GM21367 (cell line): ENCODE measurements around the gene MACF1.
"Not testable (repeated sequence)": the region's sequence is repeated elsewhere in the genome, so short reads cannot be mapped to it uniquely, and the experiment has no call there.

ENCODE experiments used
- ATAC-seq: cut with Tn5 transposase; IDR thresholded peaks from one replicate; pipeline ENCODE4 v1.9.1; 2021; ENCODE audit not compliant: unreplicated experiment

Gene MACF1

GRCh38 chr1:39204441-39205081 is at the start of gene MACF1:
Gene MACF1 (plus strand): TSS chr1:39204695. CDS start chr1:39205023, 328 bp downstream.
- no peak for ATAC-seq

GRCh38 chr1:39157304-39157703 is 47.2 kb upstream of the MACF1 start:
- ATAC-seq: no peak

GRCh38 chr1:39158327-39159086 is 46.0 kb upstream of the MACF1 start:
- ATAC-seq: no peak

DNA sequence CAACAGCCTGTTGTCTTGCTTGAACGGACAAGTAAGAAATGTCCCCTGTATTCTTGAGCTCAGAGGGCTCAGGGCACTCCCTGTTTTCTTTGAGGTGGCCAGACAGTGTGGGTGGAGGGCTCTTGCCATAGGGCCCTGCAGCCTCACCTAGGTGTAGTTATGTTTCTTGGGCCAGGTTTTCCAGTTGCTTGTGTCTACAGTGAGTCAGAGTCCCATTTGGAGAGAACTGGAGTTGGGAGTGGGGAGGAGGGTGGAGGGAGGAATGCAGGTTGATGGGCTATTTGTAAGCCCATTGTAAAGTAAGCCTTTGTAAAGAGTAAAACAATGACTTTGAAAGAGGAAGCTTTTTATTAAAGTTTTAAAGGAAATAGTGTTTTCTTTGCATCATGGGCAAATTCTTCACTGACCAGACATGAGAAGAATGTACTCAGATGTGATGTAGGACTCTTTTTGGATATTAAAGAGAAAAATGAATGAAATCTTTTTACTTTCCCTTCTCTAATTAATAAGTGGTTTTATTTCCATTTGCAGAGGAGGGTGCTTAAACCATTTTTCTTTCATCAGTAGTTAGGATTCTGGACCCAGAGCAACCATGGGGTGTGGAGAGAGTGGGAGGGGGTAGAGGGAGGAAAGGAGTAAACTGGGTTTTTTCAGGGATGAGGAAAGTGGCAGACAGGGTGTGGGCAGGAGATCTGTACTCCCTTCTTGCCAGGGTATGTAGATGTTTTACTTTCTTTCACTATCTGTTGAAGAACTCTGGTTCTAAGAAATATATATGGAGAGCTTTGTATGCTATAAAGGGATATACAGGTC is 45.1 kb upstream of the MACF1 start:
- no peak for ATAC-seq

DNA sequence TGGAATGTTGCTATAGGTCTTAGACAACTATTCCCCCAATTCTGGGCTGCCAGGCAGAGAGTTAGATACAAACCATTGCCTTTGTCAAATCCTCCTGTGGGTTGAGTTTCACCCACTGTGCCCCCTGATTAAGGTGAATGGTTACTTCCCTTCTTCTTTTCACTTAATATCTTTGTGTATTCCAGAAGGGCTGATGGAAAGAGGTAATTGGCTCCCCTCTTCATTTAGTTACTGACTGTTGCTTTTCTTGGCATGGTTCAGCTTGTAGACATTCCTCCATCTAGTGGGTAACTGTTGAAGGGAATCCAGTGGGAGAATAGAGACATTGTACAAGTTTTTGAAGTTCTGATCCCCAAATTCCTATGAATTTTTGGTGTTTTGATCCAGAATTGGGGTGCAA is 43.8 kb upstream of the MACF1 start:
- no peak for ATAC-seq

- not testable (repeated sequence) for ATAC-seq
Observed at GRCh38 chr1:39161811-39162210, 42.7 kb upstream of the MACF1 start.

GRCh38 chr1:39163469-39163868 is 41.0 kb upstream of the MACF1 start:
- ATAC-seq: no peak

- ATAC-seq: no peak
Observed at GRCh38 chr1:39164256-39164655, 40.2 kb upstream of the MACF1 start.

DNA sequence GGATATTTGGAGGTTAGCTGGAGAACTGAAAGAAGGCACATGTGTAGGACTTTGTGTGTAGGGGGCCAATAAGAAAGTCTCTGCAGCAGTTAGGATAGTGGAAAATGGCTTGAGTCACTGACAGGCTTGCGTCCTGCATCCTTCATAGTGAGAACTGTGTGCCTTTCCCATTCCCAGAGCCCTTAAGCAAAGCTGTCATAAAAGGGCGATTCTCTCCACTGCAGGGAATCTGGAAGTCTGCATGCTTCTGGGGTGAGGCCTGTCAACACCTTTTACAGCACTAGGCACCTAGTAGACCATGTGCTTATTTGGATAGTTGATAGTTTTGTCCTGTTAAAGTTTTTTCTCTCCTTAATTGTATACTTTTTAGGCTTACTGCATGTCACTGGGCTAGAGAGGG is 39.4 kb upstream of the MACF1 start:
- no peak for ATAC-seq

GRCh38 chr1:39165488-39165887 is 39.0 kb upstream of the MACF1 start:
- no peak for ATAC-seq

DNA sequence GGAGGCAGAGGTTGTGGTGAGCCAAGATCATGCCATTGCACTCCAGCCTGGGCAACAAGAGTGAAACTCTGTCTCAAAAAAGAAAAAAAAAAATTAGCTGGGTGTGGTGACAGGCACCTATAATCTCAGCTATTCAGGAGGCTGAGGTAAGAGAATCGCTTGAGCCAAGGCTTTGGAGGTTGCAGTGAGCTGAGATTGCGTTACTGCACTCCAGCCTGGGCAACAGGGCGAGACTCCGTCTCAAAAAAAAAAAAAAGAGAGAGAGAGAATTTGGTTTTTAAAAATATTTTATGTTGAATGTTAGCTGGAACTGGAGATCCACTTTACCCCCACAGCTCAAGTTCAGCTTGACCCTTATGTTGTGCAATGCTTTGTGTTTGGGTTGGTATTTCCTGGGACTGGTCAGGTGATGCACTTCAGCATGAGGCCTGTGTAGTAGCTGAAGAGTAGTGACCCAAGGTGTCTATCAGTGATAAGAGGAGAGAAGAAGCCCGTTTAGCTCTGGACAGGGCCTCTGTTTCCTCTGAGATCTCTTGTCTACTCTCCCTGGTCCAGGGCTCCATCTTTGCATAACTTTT is 36.8 kb upstream of the MACF1 start:
- ATAC-seq: no peak

DNA sequence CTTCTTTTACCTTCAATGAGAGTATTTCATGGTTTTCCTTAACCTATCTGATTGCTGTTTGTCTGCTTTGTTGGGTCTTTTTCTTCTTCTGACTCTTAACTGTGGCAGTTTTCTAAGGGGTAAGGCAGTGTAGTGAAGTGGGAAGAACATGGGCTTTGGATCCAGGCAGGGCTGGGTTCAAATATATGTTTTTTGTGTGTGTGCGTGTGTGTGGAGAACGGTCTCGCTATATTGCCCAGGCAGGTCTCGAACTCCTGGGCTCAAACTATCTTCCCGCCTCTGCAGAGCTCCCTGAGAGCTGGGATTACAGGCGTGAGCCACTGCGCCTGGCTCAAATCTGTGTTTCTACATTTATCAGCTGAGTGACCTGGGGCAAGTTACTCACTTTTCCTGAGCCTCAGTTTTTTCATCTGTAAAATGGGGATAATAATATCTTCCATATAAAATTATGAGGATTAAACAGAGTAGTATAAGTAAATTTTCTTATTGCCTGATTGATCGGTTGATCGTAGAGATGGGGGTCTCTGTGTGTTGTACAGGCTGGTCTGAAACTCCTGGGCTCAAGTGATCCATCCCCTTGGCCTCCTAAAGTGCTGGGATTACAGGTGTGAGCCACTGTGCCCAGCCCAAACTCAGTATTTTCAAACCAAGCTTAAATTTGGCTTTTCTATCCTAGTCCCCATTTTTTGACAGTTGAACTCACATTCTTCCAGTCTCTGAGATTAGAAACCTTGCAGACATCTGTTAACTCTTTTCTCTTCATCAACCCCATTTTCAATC is 36.0 kb upstream of the MACF1 start:
- ATAC-seq: no peak

- no peak for ATAC-seq
Observed at GRCh38 chr1:39170731-39171667, 33.5 kb upstream of the MACF1 start.

- no peak for ATAC-seq
Observed at GRCh38 chr1:39173119-39173994, 31.1 kb upstream of the MACF1 start.

- ATAC-seq: no peak
Observed at GRCh38 chr1:39173995-39174380, 30.5 kb upstream of the MACF1 start.

- no peak for ATAC-seq
Observed at GRCh38 chr1:39174390-39175081, 30.0 kb upstream of the MACF1 start.

GRCh38 chr1:39177706-39178105 is 26.8 kb upstream of the MACF1 start:
- ATAC-seq: no peak
